ENCODE data around the gene SPATA9. TPM values are rescaled to one million over a fixed set of nuclear protein-coding genes. Genes with fewer than 3 reads are reported as not detected.

SPATA9 gene
- polyA plus RNA-seq, 1 of the 3 experiments (the other 2 are of a cell fraction): 0.07 TPM

DNA sequence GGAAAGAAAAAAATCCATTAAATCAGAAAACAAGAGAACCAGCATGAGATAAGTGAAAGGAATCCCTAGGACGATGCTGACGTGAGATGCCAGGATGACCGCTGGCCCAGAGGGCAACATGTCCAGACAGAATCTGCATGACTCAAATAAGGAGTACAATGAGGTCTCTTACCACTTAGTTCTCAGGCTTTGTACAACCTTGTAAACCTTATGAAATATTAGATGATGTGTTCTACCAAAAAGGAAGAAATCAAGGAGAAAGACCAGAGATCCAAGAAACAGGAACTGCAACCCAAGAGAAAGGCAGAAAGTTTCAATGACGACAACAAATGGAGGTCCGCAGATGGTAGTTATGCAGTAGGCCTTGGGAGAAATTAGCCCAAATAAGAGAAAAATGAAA lies 65.7 kb downstream of the SPATA9 start:
- no peak overlapping the region for H3K9ac ChIP-seq
- peaks cover 0 to 3% of the 10 kb centered on the region in 2 experiments; a peak in 2 of 4 replicates for H3K4me1 ChIP-seq (ENCODE audit: control insufficient read depth in 1 of 2, insufficient read depth in 2 of 2, low read depth in 1 of 2, low read length in 1 of 2)
- no peaks in the 10 kb centered on the region for H4K20me1 ChIP-seq (ENCODE audit: insufficient read depth)
- peaks cover 0 to 5% of the 10 kb centered on the region in 2 experiments for H3K36me3 ChIP-seq (replicated peaks in 1 of 2; ENCODE audit: control insufficient read depth in 1 of 2, insufficient read depth in 2 of 2, low read length in 1 of 2)
- no peaks in the 10 kb centered on the region for H3K9me3 ChIP-seq
- H3K4me3 ChIP-seq (ENCODE audit: low read depth in 2 of 2, low read length in 1 of 2): no peak overlapping the region
- 99% methylated on average over 5 of the region's 5 CpGs for WGBS (ENCODE audit: low lambda C conversion rate)
- no peaks in the 10 kb centered on the region for H3K9me2 ChIP-seq
- CTCF ChIA-PET: no interaction called here
- DNase-seq: no peak
- POLR2A ChIA-PET: no interaction called here
- TF ChIP-seq, protein P1, sequence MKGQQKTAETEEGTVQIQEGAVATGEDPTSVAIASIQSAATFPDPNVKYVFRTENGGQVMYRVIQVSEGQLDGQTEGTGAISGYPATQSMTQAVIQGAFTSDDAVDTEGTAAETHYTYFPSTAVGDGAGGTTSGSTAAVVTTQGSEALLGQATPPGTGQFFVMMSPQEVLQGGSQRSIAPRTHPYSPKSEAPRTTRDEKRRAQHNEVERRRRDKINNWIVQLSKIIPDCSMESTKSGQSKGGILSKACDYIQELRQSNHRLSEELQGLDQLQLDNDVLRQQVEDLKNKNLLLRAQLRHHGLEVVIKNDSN (IDR thresholded peaks at IDR 0.05; ENCODE audit: borderline replicate concordance, low read depth): no peak
- no peak for TF ChIP-seq TCF12 (IDR thresholded peaks at IDR 0.05)
- no peak for TF ChIP-seq EP300 (IDR thresholded peaks at IDR 0.05; ENCODE audit: borderline replicate concordance in 1 of 2, low read depth in 1 of 2, low read length in 1 of 2)
- no peak for TF ChIP-seq RAD21 (IDR thresholded peaks at IDR 0.05; ENCODE audit: low read length)
- no peak for TF ChIP-seq GATA2 (CRISPR knock-in tag; IDR thresholded peaks at IDR 0.05)
- TF ChIP-seq, protein P2, sequence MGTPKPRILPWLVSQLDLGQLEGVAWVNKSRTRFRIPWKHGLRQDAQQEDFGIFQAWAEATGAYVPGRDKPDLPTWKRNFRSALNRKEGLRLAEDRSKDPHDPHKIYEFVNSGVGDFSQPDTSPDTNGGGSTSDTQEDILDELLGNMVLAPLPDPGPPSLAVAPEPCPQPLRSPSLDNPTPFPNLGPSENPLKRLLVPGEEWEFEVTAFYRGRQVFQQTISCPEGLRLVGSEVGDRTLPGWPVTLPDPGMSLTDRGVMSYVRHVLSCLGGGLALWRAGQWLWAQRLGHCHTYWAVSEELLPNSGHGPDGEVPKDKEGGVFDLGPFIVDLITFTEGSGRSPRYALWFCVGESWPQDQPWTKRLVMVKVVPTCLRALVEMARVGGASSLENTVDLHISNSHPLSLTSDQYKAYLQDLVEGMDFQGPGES (IDR thresholded peaks at IDR 0.05; ENCODE audit: low read depth, low read length): no peak
- no peak for TF ChIP-seq RFX5 (IDR thresholded peaks at IDR 0.05; ENCODE audit: low read length)
- no peaks in the 10 kb centered on the region for H3K79me2 ChIP-seq (ENCODE audit: insufficient read depth)
- no peaks in the 10 kb centered on the region for H3K27me3 ChIP-seq (ENCODE audit: insufficient read depth)
- no peak overlapping the region for H3K27ac ChIP-seq (ENCODE audit: low read depth in 2 of 2, low read length in 1 of 2)
- H3F3A ChIP-seq (replicated peaks; ENCODE audit: insufficient read depth): no peaks in the 10 kb centered on the region
- no peak overlapping the region for H3K4me2 ChIP-seq
- H2AFZ ChIP-seq (ENCODE audit: low read depth): peak overlapping the region; percentile 29

GRCh38 chr5:95615164-95615467 lies 67.7 kb downstream of the SPATA9 start:
- no peak overlapping the region for H3K9ac ChIP-seq
- 100% methylated on average over 1 of the region's 1 CpG for WGBS (ENCODE audit: low lambda C conversion rate)
- H3K27ac ChIP-seq (ENCODE audit: low read depth in 2 of 2, low read length in 1 of 2): no peak overlapping the region
- no peak overlapping the region for H3K4me3 ChIP-seq (ENCODE audit: low read depth in 2 of 2, low read length in 1 of 2)
- H3K4me2 ChIP-seq: no peak overlapping the region
- no peak for TF ChIP-seq REST (IDR thresholded peaks at IDR 0.05; ENCODE audit: low read depth, low read length)
- no peaks in the 10 kb centered on the region for H3K27me3 ChIP-seq (ENCODE audit: insufficient read depth)
- no peaks in the 10 kb centered on the region for H3K79me2 ChIP-seq (ENCODE audit: insufficient read depth)
- no peaks in the 10 kb centered on the region for H3K9me3 ChIP-seq
- no peaks in the 10 kb centered on the region for H3F3A ChIP-seq (replicated peaks; ENCODE audit: insufficient read depth)
- peaks cover 0 to 2% of the 10 kb centered on the region in 2 experiments; a peak in 2 of 4 replicates for H3K4me1 ChIP-seq (ENCODE audit: control insufficient read depth in 1 of 2, insufficient read depth in 2 of 2, low read depth in 1 of 2, low read length in 1 of 2)
- ChIA-PET POLR2A (no interaction called here), CTCF (no interaction called here)
- H3K36me3 ChIP-seq (replicated peaks in 1 of 2; ENCODE audit: control insufficient read depth in 1 of 2, insufficient read depth in 2 of 2, low read length in 1 of 2): peaks cover 0 to 5% of the 10 kb centered on the region in 2 experiments
- no peaks in the 10 kb centered on the region for H3K9me2 ChIP-seq
- no peak for DNase-seq
- H2AFZ ChIP-seq (ENCODE audit: low read depth): no peak overlapping the region
- no peaks in the 10 kb centered on the region for H4K20me1 ChIP-seq (ENCODE audit: insufficient read depth)
